Right renal pelvis (tissue), 4 donors: ENCODE results near the gene CCDC83. TPM values are rescaled to one million over a fixed set of nuclear protein-coding genes. Genes with fewer than 3 reads are reported as not detected.
"Not testable (repeated sequence)": the region's sequence is repeated elsewhere in the genome, so short reads cannot be mapped to it uniquely, and the experiment has no call there.

Source experiments
- DNase-seq, 4 donors: peaks; one replicate each; pipeline ENCODE4 v3.0.0-alpha.2; 2013; ENCODE audit warnings: low read depth in 4 of 4, low spot score in 3 of 4, missing footprints in 1 of 4
- polyA plus RNA-seq, 4 donors: library from polyadenylated mRNA; unstranded; fragments of 120-200 nt; gene quantifications; one replicate each; pipeline ENCODE4 v1.2.1, GENCODE V29; 2013; ENCODE audit not compliant: insufficient read length in 4 of 4

Gene CCDC83
- polyA plus RNA-seq, 4 donors, result 0.05 to 0.11 TPM; not detected in 2

DNA sequence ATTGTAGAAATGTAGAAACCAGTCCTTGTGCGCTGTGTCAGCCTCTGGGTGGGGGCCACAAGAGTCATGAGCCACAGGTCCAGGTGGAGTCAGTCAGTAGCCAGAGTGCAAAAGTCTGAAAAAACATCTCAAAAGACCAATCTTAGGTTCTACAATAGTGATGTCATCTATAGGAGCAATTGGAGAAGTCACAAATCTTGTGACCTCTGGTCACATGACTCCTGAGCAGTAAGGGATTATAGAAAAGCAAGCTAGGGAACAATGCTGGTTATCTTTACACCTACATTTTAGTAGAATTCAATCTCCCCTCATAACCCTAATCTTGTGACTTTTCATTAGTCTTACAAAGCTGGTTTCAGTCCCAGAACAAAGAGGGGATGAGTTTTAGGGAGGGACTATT, 82.7 kb downstream of the CCDC83 start:
- DNase-seq, result no peak

DNA sequence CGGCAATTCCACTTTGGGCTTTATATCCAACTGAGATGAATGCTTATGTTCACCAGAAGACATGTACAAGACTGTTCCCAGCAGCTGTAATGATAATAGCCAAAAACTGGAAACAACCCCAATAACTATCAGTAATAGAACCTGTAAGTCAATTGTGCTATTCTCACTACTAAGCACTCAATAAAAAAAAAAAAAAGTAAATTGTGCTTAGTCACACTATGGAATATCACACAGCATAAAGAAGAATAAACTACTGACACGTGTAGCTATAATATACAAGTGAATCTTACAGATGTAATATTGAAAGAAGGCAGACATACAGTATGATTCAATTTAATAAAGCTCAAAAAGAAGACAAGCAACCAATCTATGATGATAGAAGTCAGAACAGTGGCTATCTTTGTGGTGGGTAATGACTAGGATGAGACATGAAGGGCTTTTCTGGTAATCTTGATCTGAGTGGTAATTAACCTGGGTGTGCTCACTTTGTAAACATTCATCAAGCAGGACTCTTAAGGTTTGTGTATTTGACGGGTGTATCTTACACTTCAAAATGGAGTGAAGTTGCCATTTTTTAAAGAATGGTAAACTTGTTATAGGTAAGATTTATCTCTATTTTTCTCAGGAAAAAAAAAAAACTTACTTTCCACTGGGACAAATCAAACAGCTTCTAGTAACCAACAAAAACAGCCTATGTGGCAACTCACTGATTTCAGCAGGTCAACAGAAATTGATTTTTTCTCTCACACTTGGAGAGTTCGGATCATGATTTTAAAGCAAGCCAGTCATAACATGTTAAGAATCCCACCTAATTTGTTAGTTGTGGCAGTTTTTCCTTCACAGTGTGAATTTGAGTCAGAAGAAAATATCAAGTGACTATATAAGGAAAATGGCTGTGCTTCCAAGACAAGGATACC, 84.2 kb downstream of the CCDC83 start:
- DNase-seq, result no peak

DNA sequence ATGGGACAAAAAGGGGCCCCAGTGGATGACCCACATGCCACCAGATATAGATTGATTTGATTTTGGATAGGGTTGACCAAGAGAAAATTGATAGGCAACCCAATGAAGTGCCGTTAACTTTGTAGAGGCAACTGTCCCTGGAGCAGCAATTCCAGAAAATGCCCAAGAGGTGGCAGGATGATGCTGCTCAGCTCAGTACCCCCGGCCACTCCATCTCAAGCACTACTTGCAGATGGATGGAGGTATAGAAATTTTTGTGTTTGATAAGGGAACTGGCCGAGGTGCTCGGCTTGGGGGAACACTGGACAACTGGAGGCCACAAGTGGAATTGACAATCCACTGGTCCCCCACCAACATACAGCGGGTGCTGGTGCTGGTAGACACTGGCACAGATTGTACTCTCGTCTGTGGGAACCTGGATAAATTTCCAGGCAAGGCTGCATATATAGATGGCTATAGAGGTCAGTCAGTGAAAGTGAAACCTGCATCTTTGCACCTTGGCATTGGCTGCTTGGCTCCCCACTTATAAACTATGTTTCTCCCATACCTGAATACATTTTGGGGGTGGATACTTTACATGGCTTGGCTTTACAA, 86.3 kb downstream of the CCDC83 start:
- DNase-seq, result no peak

DNA sequence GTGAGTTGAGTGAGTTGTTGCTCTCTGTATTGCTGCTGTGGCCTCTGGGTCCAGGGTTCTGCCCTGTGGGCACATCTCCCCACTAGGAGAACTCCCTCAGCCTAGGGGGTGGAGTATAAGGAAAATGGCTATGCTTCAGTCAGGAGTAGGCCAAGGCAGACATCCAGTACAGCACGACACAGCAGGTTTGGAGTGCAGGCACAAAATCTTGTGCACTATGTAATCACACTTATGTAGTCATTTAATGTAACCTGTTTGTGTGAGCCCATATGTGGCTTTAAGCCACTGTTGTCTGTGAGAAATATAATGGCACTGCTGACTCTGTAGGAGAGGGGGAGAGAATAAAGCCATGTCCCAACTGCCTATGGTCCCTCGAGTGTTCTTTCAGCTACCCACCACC, 90.1 kb downstream of the CCDC83 start:
- no peak for DNase-seq

DNA sequence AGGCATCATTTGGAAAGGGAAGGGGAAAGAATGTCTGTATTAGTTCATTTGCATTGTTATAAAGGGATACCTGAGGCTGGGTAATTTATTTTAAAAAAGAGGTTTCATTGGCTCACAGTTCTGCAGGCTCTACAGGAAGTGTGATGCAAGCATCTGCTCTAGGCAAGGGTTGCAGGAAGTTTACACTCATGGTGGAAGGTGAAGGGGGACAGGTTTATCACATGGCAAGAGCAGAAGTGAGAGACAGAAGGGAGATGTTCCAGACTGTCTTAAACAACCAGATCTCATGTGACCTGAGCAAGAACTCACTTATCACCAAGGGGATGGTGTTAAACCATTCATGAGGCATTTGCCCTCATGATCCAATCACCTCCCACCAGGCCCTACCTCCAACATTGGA, 90.6 kb downstream of the CCDC83 start:
- DNase-seq, result no peak

DNA sequence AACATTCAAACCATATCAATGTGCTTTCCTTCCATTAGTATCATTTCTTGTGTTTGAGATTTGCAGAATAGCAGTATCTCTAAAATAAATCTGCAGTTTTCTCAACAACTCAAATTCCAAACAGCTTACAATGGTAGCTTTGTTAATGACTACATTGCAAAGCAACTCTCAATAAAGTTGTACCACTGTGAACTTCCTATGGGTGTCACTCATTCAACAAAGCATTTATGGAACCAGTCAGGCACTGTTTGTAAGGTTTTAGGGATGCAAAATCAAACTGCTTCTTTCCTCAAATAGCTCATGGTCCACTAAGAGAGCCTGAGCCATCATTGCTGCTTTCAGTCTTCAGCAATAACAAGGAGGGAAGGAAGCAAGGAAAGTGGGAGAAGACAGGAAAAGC, 91.0 kb downstream of the CCDC83 start:
- no peak for DNase-seq

DNA sequence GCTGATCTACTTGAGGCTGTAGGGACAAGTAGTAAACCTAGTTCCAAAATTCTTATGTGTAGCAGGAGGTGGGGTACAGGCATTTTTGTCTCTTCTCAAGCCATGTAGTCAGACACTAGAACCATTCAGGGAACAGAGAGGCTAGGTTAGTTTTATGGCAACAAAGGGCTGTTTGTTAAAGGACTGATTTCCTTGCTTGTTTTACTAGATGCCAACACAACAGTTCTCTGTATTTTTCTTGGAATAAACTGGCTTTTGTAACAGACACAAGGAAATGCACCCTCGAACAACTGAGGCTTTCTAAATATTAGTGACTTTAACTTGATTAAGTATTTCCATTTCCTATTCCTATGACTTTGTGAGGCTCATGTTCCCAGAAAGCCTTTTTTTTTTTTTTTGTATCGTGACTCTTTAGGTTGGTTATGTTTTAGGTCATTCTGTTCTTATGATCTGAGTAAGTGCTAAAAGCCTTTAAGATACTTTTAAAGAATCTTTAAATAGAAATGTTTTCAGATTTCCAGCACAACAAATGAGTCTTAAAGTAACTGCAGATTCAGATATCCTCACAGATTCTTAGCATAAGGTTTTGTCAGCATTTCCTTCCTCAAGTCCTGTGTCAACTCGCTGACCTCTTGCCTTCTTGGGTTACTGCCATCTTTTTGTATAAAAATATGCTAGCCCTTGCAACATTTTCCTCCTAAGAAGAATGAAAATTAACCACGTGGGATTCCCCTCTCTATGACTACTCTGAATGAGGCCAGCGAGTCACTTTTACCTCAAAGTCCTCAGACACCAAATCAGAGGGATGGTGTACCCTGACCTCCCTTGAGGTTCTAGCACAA, 92.5 kb downstream of the CCDC83 start:
- DNase-seq, result no peak

DNA sequence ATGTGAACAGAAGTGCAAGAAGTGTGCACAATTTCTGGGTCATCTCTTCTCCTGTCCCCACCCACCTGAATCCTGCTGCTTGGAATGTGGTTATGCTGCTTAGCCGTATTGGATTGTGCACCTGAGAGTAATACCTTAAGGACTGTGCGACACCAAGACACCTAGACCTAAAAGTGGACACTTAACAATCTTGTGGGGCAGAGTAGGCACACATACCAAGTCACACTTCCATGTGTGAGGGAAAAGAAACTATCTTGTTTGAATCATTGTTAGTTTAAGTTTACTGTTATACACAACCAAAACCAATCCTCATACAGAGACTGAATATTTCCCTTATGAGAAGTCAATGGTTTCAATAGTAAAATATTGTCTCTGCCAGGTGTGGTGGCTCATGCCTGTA, 93.7 kb downstream of the CCDC83 start:
- no peak for DNase-seq

DNA sequence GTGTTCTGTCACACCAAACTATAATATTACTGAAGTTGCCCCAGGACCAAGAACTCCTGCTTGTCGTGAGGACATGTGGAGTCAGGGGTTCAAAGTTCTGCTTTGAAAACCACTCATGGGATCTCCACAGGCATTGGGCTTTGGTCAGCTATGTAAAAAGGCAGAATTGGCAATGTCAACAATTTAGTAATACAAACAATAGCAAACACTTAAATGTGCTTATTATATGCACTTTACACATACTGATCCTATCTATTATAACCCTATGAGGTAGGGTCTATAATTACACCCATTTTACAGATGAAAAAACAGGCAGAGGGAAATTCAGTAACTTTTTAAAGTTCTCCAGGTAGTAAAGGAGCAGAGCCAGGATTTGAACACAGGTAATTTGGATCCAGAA, 94.6 kb downstream of the CCDC83 start:
- DNase-seq, result no peak

DNA sequence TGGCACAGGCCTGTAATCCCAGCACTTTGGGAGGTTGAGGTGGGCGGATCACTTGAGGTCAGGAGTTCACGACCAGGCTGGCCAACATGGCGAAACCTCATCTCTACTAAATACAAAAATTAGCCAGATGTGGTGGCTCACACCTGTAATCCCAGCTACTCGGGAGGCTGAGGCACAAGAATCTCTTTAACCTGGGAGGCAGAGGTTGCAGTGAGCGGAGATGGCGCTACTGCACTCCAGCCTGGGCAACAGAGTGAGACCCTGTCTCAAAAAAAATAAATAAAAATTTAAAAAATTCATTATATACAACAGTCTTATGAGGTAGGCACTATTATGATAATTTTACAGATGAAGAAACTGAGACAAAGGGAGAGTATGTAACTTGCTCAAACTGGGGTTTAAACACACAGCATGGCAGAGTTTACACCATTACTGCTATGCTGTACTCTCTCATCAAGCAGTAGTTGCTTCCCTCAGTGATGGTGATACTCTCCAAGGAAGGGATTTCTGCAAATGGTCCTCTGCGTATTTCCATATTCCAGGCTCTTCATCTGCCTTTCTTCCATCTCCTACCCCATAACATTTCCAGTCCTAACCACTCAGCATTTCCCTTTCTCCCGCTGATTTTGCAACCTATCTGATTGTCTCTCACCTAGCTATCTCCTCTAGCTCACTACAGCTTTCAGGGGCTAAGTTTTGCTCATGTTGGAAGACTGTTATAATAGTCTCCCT, 95.3 kb downstream of the CCDC83 start:
- DNase-seq, result no peak

DNA sequence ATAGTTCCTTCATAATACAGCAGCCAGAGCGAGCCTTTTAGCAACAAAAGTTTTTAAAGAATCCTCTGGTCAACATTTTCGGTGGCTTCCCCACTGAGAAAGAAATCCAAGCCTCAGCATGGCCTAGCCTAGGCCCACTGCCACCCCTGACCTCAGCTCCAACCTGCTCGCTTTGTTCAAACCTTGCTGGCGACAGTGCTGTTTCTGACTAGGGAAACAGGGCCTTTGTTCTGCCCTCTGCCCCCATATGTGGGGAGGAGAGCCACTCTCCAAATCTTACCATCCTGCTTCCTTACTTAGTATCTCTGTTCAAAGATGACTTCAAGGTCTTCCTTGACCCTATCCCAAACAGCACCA, 95.8 kb downstream of the CCDC83 start:
- DNase-seq, result no peak

DNA sequence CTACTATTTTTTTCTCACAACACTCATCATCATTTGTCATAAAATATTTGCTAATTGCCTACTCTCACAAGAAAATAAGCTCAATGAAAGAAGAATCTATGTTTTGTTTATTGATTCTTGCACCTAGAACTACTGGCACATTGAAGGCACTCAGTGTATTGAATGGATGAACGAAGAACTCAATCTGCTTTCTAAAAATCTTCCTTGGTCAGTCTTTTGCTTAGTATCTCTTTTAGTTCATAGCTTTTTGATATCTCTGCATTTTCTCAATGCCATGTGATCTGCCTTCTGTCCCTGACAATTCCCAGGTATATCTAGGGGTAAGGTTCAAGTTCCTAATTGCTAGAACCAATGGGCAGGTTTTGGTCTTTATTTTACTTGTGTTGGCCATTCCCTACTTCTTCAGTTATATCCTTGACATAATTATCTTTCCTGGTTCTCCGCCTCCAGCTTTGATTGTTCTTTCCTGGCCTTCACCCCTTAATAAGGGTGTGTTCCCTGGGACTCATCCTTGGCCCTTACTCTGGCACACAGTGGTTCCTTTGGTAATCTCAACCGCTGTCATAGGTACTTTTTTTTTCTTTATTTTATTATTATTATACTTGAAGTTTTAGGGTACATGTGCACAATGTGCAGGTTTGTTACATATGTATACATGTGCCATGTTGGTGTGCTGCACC, 96.4 kb downstream of the CCDC83 start:
- DNase-seq, result no peak

DNA sequence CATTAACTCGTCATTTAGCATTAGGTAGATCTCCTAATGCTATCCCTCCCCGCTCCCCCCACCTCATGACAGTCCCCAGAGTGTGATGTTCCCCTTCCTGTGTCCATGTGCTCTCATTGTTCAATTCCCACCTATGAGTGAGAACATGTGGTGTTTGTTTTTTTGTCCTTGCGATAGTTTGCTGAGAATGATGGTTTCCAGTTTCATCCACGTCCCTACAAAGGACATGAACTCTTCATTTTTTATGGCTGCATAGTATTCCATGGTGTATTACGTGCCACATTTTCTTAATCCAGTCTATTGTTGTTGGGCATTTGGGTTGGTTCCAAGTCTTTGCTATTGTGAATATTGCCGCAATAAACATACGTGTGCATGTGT, 96.9 kb downstream of the CCDC83 start:
- DNase-seq, result not testable (repeated sequence)

DNA sequence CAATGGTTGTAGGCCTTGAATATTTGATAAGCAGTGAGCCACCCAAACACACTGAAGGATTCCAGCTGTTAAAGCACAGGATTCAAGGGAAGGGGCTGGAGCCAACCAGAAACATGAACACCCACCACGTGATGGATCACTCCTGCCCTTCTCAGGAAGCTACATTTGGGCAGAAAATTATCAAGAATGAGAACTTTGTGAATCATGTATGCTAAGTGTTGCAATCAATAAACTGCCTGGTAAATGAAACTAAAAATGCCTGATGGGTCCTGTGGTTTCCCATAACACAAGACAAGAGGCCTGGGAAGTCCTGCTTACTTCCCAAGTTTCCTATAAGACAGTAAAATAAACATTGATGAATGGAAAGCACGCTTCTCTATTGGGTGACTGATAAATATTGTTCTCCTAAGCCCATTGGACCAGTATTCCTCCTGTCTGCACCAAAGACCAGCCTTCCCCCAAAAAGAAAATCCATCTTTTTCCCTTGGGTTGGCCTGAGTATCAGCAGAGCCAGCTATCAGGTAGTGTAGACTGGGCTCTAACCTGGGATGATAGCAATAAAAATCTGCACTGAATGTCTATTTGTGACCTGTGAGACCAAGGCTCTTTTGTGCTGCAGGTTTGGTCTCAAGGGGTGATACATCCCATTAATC, 98.4 kb downstream of the CCDC83 start:
- DNase-seq, result no peak

DNA sequence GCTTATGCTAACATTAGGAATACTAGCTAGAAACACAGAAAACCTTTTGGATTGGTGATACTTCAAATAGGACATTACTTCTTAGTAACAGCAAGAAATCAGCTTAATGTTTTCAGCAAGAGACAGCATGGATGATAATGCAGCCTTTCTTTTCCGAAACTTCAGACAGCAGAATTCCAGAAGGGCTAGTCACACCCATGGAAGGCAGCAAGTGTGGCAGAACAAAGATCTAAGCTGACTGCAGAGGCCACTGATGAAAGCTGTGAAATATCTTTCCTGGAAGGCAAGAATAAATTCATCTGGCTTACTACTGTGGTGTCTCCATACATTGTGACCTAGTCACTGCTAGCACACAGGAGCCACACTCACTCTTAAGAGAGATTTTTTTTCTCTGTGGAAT, 100.3 kb downstream of the CCDC83 start:
- no peak for DNase-seq

DNA sequence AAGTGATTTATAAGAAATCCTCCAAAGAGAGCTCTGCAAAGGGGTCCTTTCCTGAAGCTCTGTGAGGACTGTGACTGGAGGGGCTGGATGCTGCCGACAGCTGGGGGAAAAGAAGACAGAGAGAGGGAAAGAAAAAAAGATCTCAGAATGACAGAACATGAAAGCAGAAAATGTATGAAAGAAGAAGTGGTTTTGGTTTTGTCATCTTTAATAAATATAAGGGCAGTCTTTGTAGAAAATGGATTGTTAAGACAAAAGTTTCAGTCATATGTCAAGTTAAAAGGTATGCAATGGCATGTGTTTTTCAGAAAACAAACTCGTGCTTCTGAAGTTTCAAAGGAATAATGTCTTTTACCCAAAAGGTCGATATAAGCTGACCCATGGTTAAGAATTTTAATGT, 105.5 kb downstream of the CCDC83 start:
- no peak for DNase-seq

DNA sequence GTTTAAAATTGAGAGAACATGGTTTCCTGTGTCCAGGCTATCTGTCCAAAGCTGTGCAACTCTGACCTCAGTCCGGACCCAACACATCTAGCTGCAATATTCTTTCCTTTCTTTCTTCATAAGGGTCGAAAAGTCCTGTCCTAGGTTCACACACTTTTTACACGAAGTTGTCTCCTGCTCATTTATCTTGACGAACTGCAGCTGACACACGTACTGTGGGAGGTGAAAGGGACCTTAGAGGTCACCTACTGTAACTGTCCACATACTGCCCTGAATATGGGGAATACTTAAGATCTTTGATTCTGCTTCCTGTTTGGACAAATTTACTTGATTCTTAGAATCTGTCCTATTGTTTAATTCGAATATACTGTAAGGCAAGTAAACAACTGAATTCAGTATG, 105.9 kb downstream of the CCDC83 start:
- DNase-seq, result no peak

DNA sequence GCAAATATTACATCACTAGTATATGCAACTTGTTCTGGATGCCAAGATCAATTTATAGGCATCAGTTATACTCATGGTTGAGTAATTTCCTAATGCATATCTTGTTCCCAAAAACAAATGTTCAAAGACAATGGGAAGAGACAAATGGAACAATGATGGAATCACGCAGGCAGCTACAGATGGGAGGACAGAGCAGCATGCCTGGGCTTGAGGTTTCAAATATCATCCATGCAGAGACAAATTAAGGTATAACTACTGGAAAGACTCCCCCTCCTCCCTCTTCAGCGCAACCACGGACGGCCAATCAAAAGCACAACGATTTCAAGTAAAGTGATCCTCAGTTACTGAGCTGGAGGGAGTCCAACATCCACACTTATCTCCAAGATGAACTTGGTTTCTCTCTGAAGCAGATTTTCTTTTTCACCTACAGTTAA, 106.8 kb downstream of the CCDC83 start:
- DNase-seq, result peak in 3 of 4 donors; percentile 36 to 54 (median 47)

DNA sequence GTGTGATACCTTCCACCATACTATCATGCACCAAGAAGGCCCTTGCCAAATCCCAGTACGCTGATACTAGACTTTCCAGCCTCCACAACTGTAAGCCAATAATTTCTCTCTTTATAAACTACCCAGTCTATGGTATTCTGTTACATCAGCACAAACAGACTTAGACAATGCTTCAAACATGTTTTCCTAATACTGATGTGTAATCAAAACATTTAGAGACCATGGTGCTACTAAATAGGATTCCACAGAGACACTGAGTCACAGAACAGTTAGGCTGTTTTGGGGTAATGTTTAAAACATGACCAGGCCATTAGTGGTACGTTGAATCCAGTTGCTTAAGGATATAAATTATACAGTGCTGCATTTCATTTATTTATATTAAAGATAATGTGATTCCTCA, 110.0 kb downstream of the CCDC83 start:
- no peak for DNase-seq

DNA sequence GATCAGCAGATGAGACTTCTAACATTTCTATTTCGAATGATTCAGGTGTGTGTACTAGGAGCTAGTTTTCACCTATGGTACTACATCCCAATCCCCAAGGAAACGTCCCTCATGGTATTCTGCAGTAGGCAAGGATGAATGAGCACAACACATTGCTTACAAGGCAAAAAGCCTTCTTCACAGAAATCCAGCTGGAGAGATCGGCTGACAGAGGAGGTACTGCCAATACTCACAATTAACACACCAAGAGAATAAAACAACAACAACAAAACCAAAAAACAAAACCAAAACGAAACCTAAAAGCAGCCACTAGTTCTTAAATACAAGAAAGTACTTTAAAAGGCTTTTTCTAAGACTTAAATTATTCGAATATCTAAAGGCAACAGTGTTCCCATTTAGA, 112.3 kb downstream of the CCDC83 start:
- DNase-seq, result no peak
